Glutamatergic neuron (in vitro differentiated cells): ENCODE results near the gene MAGI1. TPM values are rescaled to one million over a fixed set of nuclear protein-coding genes. Genes with fewer than 3 reads are reported as not detected.

Source experiments
- DNase-seq: peaks from one replicate; pipeline ENCODE4 v3.0.0; 2022
- H3K27ac Mint-ChIP-seq: one replicate; pipeline ENCODE4 v1.8.0; 2020; ENCODE audit warnings: mild to moderate bottlenecking, mixed read lengths, inconsistent platforms; ENCODE audit not compliant: unreplicated experiment
- H3K27me3 Mint-ChIP-seq: one replicate; pipeline ENCODE4 v1.8.0; 2020; ENCODE audit warnings: mild to moderate bottlenecking, moderate library complexity, mixed read lengths, inconsistent platforms; ENCODE audit not compliant: unreplicated experiment
- H3K36me3 Mint-ChIP-seq: one replicate; pipeline ENCODE4 v1.8.0; 2020; ENCODE audit warnings: mild to moderate bottlenecking, mixed read lengths, inconsistent platforms; ENCODE audit not compliant: unreplicated experiment
- H3K4me1 Mint-ChIP-seq: one replicate; pipeline ENCODE4 v1.8.0; 2020; ENCODE audit warnings: mild to moderate bottlenecking, low read depth, mixed read lengths, inconsistent platforms; ENCODE audit not compliant: unreplicated experiment
- H3K4me3 Mint-ChIP-seq: one replicate; pipeline ENCODE4 v1.8.0; 2020; ENCODE audit warnings: mild to moderate bottlenecking, mixed read lengths, inconsistent platforms; ENCODE audit not compliant: unreplicated experiment
- H3K9me3 Mint-ChIP-seq: one replicate; pipeline ENCODE4 v1.8.0; 2020; ENCODE audit warnings: mild to moderate bottlenecking, moderate library complexity, mixed read lengths, inconsistent platforms; ENCODE audit not compliant: unreplicated experiment
- CTCF ChIP-seq: fragments of 200-600 bp; sonication (generic); IDR thresholded peaks from one replicate; pipeline ENCODE4 v1.5.0; 2021; ENCODE audit not compliant: partially characterized antibody, unreplicated experiment
- total RNA-seq: library from RNA; stranded (reverse); fragmentation: NEBNext Ultra II Directional; extraction: Animal tissue kit (Norgen Biotek cat#: 25700); gene quantifications from one replicate; pipeline ENCODE4 v1.2.1, GENCODE V29; 2021; ENCODE audit not compliant: unreplicated experiment

Gene MAGI1
- total RNA-seq, 1 donor from 2014 or later, result 46.5 TPM

- Mint-ChIP-seq H3K9me3 (no peaks in the 10 kb centered on the region), H3K27ac (no peak overlapping the region), H3K27me3 (no peaks in the 10 kb centered on the region), H3K36me3 (no peaks in the 10 kb centered on the region), H3K4me1 (peaks cover 5% of the 10 kb centered on the region), H3K4me3 (no peak overlapping the region)
- DNase-seq, result no peak
- no peak for TF ChIP-seq CTCF
These were observed 704.6 kb downstream of the MAGI1 start for GRCh38 chr3:65334045-65334665.

- no peak overlapping the region for H3K4me3 Mint-ChIP-seq
- DNase-seq, result no peak
- H3K27me3 Mint-ChIP-seq, result no peaks in the 10 kb centered on the region
- H3K36me3 Mint-ChIP-seq, result no peaks in the 10 kb centered on the region
- peaks cover 5% of the 10 kb centered on the region for H3K4me1 Mint-ChIP-seq
- no peak for TF ChIP-seq CTCF
- no peak overlapping the region for H3K27ac Mint-ChIP-seq
- H3K9me3 Mint-ChIP-seq, result no peaks in the 10 kb centered on the region
These were observed 707.0 kb downstream of the MAGI1 start for GRCh38 chr3:65331730-65332129.

DNA sequence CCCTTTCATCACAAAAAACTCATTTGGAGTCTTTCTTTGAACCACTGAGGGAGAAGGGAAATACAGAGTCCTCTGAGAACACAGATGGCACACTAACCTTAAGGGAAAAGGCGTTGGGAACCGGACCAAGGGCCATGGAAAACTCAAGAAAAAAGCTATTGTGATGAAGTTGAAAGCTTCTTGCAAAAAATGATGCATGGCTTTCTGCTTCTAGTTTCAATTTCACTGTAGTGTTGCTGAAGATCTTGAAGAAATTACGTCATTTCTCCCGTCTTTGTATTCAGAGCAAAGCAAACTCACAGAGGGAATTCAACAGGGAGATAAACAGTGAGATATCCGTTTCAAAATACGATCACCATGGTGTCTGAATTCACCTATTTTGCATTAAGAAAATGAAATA, 708.6 kb downstream of the MAGI1 start:
- DNase-seq, result no peak
- H3K27me3 Mint-ChIP-seq, result no peaks in the 10 kb centered on the region
- peaks cover 5% of the 10 kb centered on the region for H3K4me1 Mint-ChIP-seq
- H3K36me3 Mint-ChIP-seq, result peaks cover 4% of the 10 kb centered on the region
- H3K27ac Mint-ChIP-seq, result no peak overlapping the region
- TF ChIP-seq CTCF, result no peak
- H3K9me3 Mint-ChIP-seq, result no peaks in the 10 kb centered on the region
- H3K4me3 Mint-ChIP-seq, result no peak overlapping the region

DNA sequence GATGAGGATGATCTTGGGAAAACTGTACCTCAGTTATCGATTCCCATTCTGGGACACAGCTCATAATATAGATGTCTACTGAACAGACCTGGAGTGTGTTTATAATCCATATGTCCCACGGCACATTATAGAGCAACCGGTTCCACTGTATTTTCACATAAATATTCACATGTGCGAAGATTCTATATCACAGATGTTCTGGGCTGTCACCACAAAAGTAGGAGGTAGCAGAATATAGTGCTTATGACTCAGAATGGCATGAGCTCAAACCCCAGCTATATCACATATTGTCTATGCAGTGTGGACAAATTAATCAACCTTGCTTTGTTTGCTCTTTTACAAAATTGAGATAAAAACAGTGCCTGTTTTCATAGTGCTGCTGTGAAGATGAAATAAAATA, 710.6 kb downstream of the MAGI1 start:
- H3K27me3 Mint-ChIP-seq, result no peaks in the 10 kb centered on the region
- H3K4me1 Mint-ChIP-seq, result peaks cover 3% of the 10 kb centered on the region
- H3K36me3 Mint-ChIP-seq, result peaks cover 4% of the 10 kb centered on the region
- no peak for TF ChIP-seq CTCF
- H3K9me3 Mint-ChIP-seq, result no peaks in the 10 kb centered on the region
- H3K4me3 Mint-ChIP-seq, result no peak overlapping the region
- DNase-seq, result no peak
- no peak overlapping the region for H3K27ac Mint-ChIP-seq

DNA sequence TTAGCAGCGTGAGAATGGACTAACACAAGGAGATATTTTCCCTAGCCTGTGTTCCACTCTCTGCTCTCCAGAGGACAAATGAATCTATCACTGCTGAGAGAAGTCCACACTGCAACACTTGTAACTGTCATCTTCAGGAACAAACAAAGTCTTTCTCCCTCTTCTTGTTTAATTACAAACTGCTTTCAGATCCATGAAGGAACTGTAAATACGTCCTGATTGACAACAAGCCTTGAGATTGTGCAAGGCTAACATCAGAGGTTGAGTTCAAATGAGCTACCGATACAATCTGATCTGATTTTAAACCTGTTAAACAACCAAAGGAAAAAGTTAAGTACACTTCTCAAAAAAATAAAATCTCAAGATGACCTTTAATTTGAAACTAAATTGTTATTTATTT, 712.1 kb downstream of the MAGI1 start:
- peaks cover 3% of the 10 kb centered on the region for H3K4me1 Mint-ChIP-seq
- H3K27me3 Mint-ChIP-seq, result peaks cover 2% of the 10 kb centered on the region
- H3K27ac Mint-ChIP-seq, result no peak overlapping the region
- peaks cover 8% of the 10 kb centered on the region for H3K36me3 Mint-ChIP-seq
- no peak for DNase-seq
- H3K9me3 Mint-ChIP-seq, result no peaks in the 10 kb centered on the region
- no peak overlapping the region for H3K4me3 Mint-ChIP-seq
- TF ChIP-seq CTCF, result no peak
